ENCODE data around the gene IGSF5.

IGSF5 gene

DNA sequence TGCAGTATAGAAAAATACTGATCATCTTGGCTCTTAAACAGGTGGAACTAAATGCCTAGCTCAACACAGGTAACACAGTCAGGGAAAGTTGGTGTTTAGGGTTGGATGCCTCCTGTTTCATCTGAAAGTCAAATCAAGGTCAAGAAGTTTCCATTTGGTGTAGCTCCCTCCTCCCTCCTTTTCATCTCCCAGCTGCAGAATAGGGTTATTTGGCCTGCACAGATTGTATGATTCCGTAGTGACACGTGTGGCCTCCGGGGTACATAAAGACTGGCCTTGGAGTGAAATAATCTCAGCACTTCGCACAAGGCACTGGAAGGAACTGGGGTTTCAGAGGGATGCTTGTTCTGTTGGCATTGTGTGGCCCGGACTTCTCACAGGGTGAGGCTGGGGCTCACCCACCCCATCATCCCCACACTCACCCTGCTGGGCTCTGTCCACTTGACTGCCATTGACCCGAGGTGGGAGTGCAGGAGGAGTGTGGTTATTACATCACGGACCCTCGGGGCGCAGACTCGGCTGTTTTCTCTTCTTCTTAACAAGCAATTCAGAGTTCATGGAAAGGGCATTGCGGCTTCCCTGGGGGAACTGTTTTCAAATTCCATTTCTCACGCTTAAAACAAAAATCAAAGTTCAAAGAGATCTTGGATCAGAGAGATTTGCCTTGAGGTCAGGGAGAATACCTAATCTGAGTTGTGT is 18.4 kb downstream of the IGSF5 start:
- peaks cover 4 to 7% of the 10 kb centered on the region in 2 donors for H3K9me3 Mint-ChIP-seq

DNA sequence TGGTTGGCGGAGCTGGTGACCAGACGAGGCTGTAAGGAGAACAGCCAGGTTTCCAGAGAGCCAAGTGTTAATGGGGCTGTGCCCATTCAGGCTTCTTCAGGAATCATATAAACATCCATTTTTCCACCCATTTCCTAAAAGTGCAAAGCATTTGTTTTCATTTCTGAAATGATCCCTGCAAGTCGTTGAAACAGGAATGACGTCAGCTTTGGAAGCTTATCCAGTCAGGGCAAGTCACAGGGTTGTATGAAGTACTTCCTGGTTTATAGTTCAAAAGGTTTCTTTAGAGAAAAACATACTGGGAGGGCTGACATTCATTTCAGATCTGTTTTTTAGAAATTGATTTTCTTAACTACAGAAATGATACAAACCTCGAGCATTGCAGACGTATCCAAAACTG is 29.2 kb downstream of the IGSF5 start:
- no peak for ATAC-seq (replicated peaks)
- H3K27ac Mint-ChIP-seq = no peak overlapping the region
- no peaks in the 10 kb centered on the region for H3K36me3 Mint-ChIP-seq
- no peaks in the 10 kb centered on the region for H3K4me1 Mint-ChIP-seq
- peaks cover 3 to 6% of the 10 kb centered on the region in 2 donors for H3K27me3 Mint-ChIP-seq
- no peak overlapping the region for H3K4me3 Mint-ChIP-seq
- DNase-seq = no peak
- peaks cover 2 to 3% of the 10 kb centered on the region in 2 donors for H3K9me3 Mint-ChIP-seq

More for the DNA sequence above, 18.4 kb downstream of the IGSF5 start:
- Mint-ChIP-seq H3K27me3 (peaks cover 0 to 6% of the 10 kb centered on the region in 2 donors), H3K4me3 (no peak overlapping the region), H3K27ac (no peak overlapping the region), H3K4me1 (no peaks in the 10 kb centered on the region), H3K36me3 (no peaks in the 10 kb centered on the region)
- DNase-seq (no peak), ATAC-seq (replicated peaks) (no peak)

DNA sequence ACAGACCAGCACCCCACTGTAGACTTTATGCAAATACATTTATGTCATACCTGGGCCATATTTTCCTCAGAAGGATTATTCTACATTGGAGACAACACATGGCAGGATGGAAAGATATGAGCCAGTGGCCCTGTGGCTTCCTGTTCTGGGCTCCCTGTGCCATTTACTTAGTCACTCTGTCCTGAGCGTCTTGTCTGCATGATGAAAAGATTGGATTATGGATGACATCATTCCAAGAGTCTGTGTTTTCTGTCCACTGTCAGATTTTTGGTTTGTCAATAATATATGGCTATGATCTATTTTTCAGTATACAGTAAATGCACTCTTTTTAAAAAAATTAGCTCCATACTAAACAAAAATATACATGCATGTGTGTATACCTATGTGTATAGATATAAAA is 30.8 kb downstream of the IGSF5 start:
- Mint-ChIP-seq H3K36me3 (no peaks in the 10 kb centered on the region), H3K4me1 (no peaks in the 10 kb centered on the region), H3K9me3 (peaks cover 3 to 7% of the 10 kb centered on the region in 2 donors), H3K4me3 (no peak overlapping the region), H3K27ac (no peak overlapping the region), H3K27me3 (peaks cover 6 to 8% of the 10 kb centered on the region in 2 donors)
- DNase-seq (no peak), ATAC-seq (replicated peaks) (no peak)

- no peaks in the 10 kb centered on the region for H3K4me1 Mint-ChIP-seq
- no peak for ATAC-seq (replicated peaks)
- DNase-seq = no peak
- H3K27ac Mint-ChIP-seq = no peak overlapping the region
- no peak overlapping the region for H3K4me3 Mint-ChIP-seq
- H3K9me3 Mint-ChIP-seq = peaks cover 3 to 7% of the 10 kb centered on the region in 2 donors
- peaks cover 6 to 8% of the 10 kb centered on the region in 2 donors for H3K27me3 Mint-ChIP-seq
- H3K36me3 Mint-ChIP-seq = no peaks in the 10 kb centered on the region
These were observed 31.6 kb downstream of the IGSF5 start for GRCh38 chr21:39776589-39776988.

DNA sequence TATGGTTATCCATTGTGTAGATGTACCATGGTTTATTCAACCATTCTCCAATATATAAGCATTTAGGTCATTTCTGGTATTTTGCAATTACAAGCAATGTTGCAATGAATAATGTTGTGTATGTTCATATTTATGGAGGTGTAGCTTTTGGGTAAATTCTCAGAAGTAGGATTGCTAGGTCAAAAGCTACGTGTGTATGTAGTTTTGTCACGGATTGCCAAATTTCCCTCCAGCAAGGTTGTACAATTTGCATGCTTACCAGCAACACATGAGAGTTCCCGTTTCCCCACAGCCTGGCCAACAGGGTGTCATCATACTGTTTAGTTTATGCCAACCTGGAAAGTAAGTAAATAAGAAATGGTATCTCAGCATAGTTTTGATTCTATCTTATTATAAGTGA is 36.3 kb downstream of the IGSF5 start:
- no peak for DNase-seq
- Mint-ChIP-seq H3K4me3 (no peak overlapping the region), H3K9me3 (peaks cover 3 to 7% of the 10 kb centered on the region in 2 donors), H3K27ac (no peak overlapping the region), H3K4me1 (no peaks in the 10 kb centered on the region), H3K27me3 (peaks cover 6 to 8% of the 10 kb centered on the region in 2 donors), H3K36me3 (no peaks in the 10 kb centered on the region)
- no peak for ATAC-seq (replicated peaks)

GRCh38 chr21:39788383-39788782 is 43.4 kb downstream of the IGSF5 start:
- Mint-ChIP-seq H3K4me1 (no peaks in the 10 kb centered on the region), H3K27ac (no peak overlapping the region), H3K27me3 (no peaks in the 10 kb centered on the region), H3K4me3 (no peak overlapping the region), H3K9me3 (peaks cover 0 to 2% of the 10 kb centered on the region in 2 donors), H3K36me3 (no peaks in the 10 kb centered on the region)
- DNase-seq (no peak), ATAC-seq (replicated peaks) (no peak)

GRCh38 chr21:39796466-39796865 is 51.5 kb downstream of the IGSF5 start:
- Mint-ChIP-seq H3K9me3 (peaks cover 0 to 2% of the 10 kb centered on the region in 2 donors), H3K4me3 (no peak overlapping the region), H3K4me1 (no peaks in the 10 kb centered on the region), H3K27me3 (peaks cover 0 to 3% of the 10 kb centered on the region in 2 donors), H3K36me3 (no peaks in the 10 kb centered on the region), H3K27ac (no peak overlapping the region)
- ATAC-seq (replicated peaks) = no peak
- DNase-seq = no peak

DNA sequence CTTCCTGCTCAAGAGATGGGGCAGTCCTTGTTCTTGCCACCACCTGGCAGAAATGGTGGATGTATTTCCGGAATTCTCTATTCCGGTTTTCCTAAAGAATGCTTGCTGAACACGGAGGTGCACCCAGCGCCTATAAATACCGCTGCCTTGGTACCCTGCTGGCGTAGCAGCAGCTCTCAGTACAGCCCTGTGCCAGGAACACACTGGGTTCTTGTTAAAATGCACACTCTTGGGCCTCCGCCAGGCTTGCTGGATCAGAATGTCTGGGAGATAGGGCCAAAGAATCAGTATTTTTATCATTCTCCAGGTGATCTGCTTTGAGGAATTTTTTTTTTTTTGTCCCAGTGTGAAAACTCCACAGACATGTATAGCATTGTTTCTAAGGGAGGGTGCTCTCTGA is 54.2 kb downstream of the IGSF5 start:
- H3K9me3 Mint-ChIP-seq = peaks cover 0 to 2% of the 10 kb centered on the region in 2 donors
- no peak overlapping the region for H3K27ac Mint-ChIP-seq
- ATAC-seq (replicated peaks) = no peak
- peaks cover 0 to 3% of the 10 kb centered on the region in 2 donors for H3K27me3 Mint-ChIP-seq
- H3K4me1 Mint-ChIP-seq = no peaks in the 10 kb centered on the region
- H3K4me3 Mint-ChIP-seq = no peak overlapping the region
- no peaks in the 10 kb centered on the region for H3K36me3 Mint-ChIP-seq
- no peak for DNase-seq

DNA sequence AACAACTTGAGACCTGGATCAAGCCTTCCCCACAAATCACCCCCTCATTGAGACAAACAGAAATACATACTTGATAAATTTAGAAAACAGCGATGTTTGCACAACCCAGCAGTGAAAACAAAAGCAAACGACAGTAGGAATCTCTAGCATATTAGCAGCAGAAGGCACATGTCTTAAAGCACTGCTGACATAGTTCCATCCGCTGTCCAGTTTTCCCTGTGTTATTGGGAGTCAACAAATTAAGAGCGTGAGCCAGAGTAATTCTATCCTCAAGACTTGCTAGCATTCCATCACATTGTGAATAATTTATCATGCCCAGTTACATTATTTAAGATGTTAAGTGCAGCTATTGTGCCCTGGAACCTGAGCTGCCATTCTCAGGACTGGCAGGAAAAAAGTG is 55.3 kb downstream of the IGSF5 start:
- H3K27me3 Mint-ChIP-seq = peaks cover 0 to 3% of the 10 kb centered on the region in 2 donors
- no peak overlapping the region for H3K27ac Mint-ChIP-seq
- ATAC-seq (replicated peaks) = no peak
- H3K9me3 Mint-ChIP-seq = peaks cover 0 to 2% of the 10 kb centered on the region in 2 donors
- DNase-seq = no peak
- H3K4me1 Mint-ChIP-seq = no peaks in the 10 kb centered on the region
- no peaks in the 10 kb centered on the region for H3K36me3 Mint-ChIP-seq
- H3K4me3 Mint-ChIP-seq = no peak overlapping the region

DNA sequence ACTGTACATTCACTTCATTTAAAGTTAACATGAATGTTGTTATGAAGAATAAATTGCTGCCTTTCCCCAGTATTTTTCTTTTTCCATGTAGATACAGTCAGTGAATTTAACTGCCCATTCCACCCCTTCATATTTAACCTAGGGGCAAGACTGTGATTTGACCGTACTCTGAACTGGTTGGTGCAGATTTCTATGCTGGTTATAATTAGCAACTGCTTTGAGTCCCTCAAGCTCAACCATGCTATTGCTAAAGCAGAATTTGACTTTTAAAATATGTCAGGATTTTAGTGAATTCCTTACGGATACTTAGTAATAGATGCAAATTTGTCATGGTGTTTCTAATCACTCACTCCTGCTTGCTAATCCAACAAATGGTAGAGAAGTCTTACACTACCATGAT is 57.2 kb downstream of the IGSF5 start:
- H3K4me3 Mint-ChIP-seq = no peak overlapping the region
- no peak overlapping the region for H3K27ac Mint-ChIP-seq
- H3K9me3 Mint-ChIP-seq = peaks cover 0 to 2% of the 10 kb centered on the region in 2 donors
- DNase-seq (no peak), ATAC-seq (replicated peaks) (no peak)
- no peaks in the 10 kb centered on the region for H3K4me1 Mint-ChIP-seq
- no peaks in the 10 kb centered on the region for H3K36me3 Mint-ChIP-seq
- peaks cover 0 to 3% of the 10 kb centered on the region in 2 donors for H3K27me3 Mint-ChIP-seq

- no peak overlapping the region for H3K27ac Mint-ChIP-seq
- H3K36me3 Mint-ChIP-seq = no peaks in the 10 kb centered on the region
- peaks cover 0 to 2% of the 10 kb centered on the region in 2 donors for H3K9me3 Mint-ChIP-seq
- no peaks in the 10 kb centered on the region for H3K4me1 Mint-ChIP-seq
- H3K4me3 Mint-ChIP-seq = no peak overlapping the region
- H3K27me3 Mint-ChIP-seq = peaks cover 0 to 3% of the 10 kb centered on the region in 2 donors
- ATAC-seq (replicated peaks) = no peak
- no peak for DNase-seq
These were observed 58.4 kb downstream of the IGSF5 start for GRCh38 chr21:39803393-39803792.

GRCh38 chr21:39804240-39804639 is 59.3 kb downstream of the IGSF5 start:
- no peaks in the 10 kb centered on the region for H3K36me3 Mint-ChIP-seq
- peaks cover 0 to 7% of the 10 kb centered on the region in 2 donors for H3K27me3 Mint-ChIP-seq
- no peak overlapping the region for H3K27ac Mint-ChIP-seq
- H3K9me3 Mint-ChIP-seq = peaks cover 0 to 2% of the 10 kb centered on the region in 2 donors
- H3K4me3 Mint-ChIP-seq = no peak overlapping the region
- no peaks in the 10 kb centered on the region for H3K4me1 Mint-ChIP-seq
- DNase-seq (no peak), ATAC-seq (replicated peaks) (no peak)

DNA sequence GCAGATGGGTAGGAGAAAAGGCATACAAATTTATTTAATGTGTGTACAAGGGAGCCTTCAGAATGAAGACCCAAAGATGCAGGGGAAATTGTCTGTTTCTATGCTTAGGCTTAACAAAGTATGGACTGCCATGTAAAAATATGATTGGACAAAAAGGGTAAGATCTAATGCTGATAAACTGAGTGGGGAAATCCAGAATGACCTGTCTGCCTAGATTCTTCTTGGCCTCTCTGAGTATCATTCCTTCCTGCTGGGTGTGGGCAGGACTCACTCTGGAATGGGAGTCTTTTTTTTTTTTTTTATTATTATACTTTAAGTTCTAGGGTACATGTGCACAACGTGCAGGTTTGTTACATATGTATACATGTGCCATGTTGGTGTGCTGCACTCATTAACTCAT is 61.0 kb downstream of the IGSF5 start:
- Mint-ChIP-seq H3K36me3 (no peaks in the 10 kb centered on the region), H3K27ac (no peak overlapping the region), H3K4me3 (no peak overlapping the region), H3K9me3 (peaks cover 0 to 2% of the 10 kb centered on the region in 2 donors), H3K27me3 (peaks cover 0 to 7% of the 10 kb centered on the region in 2 donors), H3K4me1 (no peaks in the 10 kb centered on the region)
- DNase-seq (no peak), ATAC-seq (replicated peaks) (no peak)

- ATAC-seq (replicated peaks) = no peak
- Mint-ChIP-seq H3K4me1 (no peaks in the 10 kb centered on the region), H3K27ac (no peak overlapping the region), H3K9me3 (peaks cover 3 to 8% of the 10 kb centered on the region in 2 donors), H3K36me3 (no peaks in the 10 kb centered on the region), H3K27me3 (peaks cover 0 to 4% of the 10 kb centered on the region in 2 donors), H3K4me3 (no peak overlapping the region)
- DNase-seq = no peak
These were observed 62.8 kb downstream of the IGSF5 start for GRCh38 chr21:39807738-39808137.

- H3K4me3 Mint-ChIP-seq = no peak overlapping the region
- no peaks in the 10 kb centered on the region for H3K4me1 Mint-ChIP-seq
- DNase-seq (no peak), ATAC-seq (replicated peaks) (no peak)
- peaks cover under 1 to 4% of the 10 kb centered on the region in 2 donors for H3K27me3 Mint-ChIP-seq
- no peak overlapping the region for H3K27ac Mint-ChIP-seq
- peaks cover 7 to 10% of the 10 kb centered on the region in 2 donors for H3K9me3 Mint-ChIP-seq
- no peaks in the 10 kb centered on the region for H3K36me3 Mint-ChIP-seq
These were observed 65.0 kb downstream of the IGSF5 start for GRCh38 chr21:39809936-39810335.

Data from stimulated activated naive B cell treated with anti-CD40 and anti-IgM and Interleukin-4, amounts not matched to agents 10 μg/mL and 1 μg/mL and 100 μg/mL, for 72 hours (primary cell).